CD4-positive, alpha-beta T cell treated with Interferon gamma for 1 hour (primary cell): ENCODE results near the gene NHLRC1.

Experiments
- DNase-seq: peaks from one replicate; pipeline ENCODE4 v3.0.0-alpha.2; 2020

The NHLRC1 gene

DNA sequence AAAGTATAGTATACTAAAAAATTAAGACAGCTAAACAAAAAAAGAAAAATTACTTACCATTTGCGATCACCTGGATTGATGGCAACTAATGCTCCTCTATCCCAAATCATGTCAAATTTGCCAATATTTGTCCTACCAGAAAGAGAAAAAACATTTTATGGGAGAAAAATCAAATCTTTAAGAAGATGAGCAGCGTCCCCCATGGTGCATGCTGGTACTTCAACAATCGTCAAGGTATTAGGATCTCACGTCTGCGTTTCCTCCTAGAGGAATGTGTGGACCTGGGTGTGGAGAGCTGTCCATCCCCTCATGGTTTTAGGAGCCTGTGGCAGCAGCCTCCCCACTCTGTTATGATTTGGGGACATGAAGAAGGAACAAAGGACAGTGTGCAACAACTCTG is 16.4 kb upstream of the NHLRC1 start:
- no peak for DNase-seq

DNA sequence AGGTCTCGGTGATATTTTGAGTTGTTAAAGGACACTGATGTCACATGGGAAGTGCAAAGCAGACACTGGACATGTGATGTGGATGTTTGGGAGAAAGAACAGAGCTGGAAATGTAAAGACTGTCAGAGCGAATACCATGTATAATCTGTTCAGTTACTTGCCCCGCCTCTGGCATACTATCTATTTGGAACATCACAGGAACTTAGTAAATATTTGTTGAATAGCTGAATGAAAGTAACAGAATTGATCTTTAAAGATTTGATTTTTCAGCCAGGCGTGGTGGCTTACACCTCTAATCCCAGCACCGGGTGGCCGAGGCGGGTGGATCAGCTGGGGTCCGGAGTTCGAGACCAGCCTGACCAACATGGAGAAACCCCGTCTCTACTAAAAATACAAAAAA is 13.8 kb upstream of the NHLRC1 start:
- DNase-seq = no peak

DNA sequence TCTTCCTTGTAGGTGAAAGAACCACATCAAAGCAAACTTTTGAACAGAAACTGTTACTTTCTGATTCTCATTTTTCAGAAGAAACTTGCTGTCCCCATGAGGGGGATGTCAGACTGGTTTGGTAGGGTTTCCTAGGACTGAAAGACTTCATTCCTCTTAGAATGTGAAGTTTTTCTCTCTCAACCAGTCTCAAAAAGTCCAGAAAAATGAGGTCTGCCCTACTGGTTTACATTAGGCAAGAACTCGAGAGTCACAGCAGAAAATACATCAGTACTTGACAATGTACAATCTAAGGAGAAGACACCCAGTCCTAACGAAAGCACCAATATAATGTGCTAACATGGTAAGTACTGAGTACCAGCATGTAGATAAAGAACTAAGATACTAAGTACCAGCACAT is 12.7 kb upstream of the NHLRC1 start:
- no peak for DNase-seq

DNA sequence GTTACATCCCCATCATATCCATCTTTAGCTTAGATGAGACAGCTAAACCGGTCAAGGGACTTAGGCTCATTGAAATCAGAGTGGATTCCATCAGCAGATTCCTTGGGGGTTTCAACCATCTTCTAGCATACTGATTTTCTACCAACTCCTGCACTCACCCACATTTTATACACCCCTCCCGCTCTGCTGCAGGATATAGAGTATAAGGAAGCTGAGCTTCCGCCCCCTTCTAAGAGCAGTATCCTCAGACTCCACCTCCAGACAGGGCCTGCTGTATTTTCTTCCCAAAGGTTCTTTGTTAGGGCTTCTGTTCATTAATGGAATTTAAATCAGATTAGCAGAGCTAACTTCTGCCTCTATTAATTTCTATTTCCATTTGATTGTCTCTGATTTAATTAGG is 9.9 kb upstream of the NHLRC1 start:
- DNase-seq = no peak

DNA sequence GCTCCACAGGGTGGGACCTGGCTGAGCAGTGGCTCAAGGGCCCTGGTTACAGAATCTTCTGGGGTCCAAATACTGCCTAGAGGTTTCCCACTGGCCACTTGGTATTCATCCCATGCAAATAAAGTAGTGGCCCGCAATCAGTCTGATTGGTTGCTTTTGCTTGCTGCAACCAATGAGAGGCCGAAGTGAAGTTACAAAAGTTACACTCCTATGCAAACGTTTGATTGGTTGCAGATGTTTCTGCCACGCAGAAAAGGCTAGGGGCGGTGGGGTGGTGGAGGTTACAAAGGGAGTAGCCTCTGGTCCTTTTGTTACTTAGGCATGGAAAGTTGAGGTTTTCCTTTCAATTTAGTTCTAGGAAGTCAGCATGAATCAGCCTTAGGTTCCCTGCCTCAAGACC is 3.6 kb upstream of the NHLRC1 start:
- no peak for DNase-seq

DNA sequence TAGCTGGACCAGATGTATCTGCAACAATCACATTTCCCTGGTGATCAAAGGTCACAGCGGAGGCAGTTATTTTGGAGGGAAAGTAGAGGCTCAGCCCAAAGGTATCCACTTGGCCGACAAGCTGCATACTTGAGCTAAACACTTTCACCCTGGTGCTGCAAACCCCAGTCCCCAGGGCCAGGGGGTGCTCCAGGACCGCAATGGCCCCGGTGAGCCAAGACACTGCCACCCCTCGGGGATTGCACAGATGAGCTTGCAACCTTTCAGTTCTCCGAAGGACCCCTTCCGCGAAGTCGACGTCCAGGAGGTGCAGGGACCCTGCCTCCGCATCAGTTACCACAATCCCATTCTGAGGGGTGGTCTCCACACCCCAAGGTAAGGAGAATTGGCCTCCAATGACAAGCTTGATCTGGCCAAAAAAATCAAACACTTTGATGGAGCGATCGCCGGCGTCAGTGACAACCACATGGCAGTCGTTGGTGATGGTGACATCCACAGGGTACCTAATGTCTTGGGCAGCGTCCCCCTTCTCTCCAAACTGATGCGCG is 823 bp downstream of the NHLRC1 start:
- no peak for DNase-seq

DNA sequence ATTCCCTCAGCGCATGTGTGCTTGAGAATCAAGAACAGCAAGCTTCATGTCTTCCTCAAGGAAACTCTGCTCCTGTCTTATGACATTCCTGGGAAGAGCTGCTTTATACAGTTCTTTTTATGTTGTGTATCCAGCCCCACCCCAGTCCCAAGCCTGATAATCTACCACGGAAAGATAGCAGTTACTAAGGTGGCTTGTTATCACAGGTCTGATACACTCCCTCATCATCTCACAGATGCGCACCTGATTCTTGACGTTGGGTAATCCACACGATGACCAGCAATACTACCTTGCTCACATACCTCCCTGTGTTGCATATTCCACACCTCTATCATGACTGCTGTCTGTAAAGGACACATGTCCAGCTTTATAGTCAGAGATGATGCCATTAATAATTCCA is 3.2 kb downstream of the NHLRC1 start:
- no peak for DNase-seq

DNA sequence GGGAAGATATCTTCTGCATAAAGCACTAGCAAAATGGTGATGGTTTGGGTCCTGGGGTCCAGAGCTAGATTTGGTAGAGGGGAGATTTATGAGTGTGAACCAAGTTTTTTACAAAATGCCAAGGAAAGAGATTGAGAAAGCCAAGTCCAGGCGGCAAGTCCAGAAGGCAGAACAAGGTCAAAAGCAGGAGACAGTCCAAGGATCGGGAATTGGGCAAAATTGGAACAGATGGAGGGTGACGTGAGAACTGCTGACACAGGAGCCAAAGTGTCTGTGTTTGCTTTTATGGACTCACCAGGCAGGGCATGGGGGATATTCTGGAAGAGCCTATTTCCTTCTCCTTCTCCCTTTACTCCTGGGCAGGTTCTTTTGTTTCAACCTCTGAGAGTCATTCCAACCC is 4.1 kb downstream of the NHLRC1 start:
- no peak for DNase-seq

DNA sequence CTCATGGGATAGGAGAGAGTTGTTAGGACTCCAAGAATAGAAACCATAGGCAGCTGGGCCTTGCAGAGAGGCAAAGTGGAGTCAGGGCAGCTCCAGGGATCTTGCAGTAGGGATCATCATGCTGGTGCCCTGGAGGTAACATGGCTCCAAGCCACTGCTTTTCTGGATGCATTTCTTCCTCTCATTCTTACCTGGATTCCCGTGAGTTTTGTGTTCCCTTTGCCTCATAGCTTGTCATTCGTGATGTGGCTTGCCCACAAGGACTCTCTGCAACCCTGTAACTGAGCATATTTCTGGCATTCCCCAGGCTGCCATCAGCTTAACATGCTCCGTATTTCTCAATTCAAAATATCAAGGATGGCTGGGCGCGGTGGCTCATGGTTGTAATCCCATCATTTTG is 5.3 kb downstream of the NHLRC1 start:
- DNase-seq = no peak

DNA sequence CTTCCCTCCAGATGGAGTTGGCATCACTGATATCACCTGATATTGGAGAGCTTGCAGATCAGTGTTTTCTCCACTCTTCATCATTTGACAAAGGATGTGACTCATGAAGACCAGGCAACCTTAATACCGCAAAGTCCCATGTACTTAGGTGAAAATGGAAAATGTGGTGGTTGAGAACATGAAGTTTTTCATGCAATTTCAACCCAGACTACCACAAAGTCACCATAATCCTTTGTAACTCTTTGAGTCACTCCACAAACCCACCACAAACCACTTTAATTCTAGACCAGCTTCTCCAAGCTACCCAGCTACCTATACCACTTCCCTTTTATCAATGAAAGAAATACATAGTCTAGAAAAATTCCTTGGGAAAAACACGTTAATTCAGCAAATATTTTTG is 7.1 kb downstream of the NHLRC1 start:
- DNase-seq = no peak

DNA sequence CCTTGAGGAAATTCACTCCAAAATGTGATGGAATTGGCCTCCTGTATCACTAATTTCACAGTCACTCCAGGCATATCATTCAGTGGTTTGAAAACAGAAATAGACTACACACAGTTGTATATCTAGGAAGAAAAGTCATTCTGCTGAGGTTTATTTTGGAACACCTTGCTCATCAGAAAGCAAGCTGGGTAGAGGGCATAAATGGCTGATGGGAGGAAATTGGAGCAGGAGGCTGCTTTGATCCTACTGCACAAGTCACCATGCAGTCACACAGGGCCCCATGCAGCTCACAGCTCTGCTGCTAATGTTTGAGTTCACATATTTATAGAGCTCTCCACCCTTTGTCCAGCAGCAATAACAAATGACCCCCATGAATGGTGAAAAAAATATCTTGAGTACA is 12.3 kb downstream of the NHLRC1 start:
- no peak for DNase-seq

DNA sequence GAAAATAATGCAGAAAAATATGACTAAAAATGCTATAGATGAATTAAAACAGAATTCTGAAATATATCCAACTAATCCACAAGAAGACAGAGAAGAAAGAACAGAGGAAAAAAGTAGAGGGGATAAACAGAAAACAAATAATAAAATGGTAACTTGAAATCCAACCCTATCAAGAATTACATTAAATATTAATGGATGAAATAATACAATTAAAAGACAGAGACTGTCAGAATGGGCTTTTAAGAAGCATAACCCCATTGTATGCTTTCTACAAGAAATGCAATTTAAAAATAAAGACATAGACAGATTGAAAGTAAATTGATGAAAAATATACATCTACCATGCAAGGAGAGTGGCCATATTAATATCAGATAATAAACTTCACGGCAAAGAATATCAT is 15.4 kb downstream of the NHLRC1 start:
- no peak for DNase-seq

DNA sequence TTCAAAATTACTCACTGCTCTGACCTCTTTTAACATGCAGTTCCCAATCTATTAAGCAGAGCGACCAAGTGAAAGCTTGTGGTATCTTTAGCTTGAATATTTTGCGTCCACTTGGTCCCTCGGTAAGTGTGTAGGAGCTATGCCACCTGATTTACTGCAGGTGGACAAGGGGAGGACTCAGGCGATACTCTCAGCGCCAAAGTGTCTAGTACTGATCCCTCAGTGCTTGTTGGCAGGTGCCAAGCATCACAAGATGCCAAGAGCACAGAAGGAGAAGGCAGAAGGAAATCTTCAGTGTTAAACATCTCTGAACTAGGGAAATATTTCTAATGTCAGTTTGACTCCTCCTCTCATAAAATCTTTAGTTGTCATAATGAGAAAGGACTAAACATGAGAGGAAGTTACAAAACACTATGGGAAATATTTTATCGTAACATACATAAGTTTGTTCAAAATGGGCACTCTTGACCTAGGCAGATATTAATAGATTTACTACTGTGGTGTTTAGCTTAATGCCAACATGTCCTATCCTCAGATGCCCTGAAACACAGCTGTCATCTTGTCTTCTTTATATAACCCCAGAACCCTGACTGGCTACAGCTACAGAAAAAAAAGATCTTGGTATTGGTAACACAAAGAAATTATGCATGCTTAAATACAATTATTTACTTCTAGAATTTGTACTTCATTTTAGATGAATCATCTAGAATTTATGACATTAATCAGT is 19.5 kb downstream of the NHLRC1 start:
- no peak for DNase-seq

DNA sequence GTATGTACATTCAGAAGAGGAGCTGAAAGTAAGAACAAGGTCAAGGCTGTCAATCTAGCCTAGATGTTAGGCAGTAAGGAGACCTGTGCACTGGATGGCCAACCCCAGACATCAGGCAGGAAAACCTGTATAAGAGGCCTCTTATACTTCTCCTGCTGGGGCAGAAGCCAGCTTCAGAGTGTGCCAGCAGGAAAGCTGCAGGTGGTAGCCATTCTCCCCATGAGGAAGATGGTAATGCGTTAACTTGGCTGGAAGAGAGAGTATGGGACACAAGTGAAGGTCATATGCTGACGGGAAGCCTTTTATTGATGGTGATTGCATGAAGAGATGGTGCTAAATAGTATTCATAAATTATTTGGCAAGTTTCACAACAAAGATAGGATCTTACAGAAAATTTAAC is 20.6 kb downstream of the NHLRC1 start:
- no peak for DNase-seq

DNA sequence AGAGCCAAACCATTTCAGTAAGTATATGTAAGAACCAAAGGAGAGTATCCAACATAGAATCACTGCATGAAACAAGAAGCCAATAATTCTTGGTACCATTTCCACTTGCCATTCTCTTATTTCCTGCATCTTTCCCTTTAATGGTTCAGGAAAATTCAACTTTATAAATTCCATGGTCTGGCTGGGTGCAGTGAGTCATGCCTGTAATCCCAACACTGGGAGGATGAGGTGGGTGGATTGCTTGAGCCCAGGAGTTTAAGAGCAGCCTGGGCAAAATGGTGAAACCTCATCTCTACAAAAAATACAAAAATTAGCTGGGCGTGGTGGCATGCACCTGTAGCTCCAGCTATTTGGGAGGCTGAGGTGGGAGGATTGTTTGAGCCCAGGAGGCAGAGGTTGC is 21.2 kb downstream of the NHLRC1 start:
- no peak for DNase-seq

DNA sequence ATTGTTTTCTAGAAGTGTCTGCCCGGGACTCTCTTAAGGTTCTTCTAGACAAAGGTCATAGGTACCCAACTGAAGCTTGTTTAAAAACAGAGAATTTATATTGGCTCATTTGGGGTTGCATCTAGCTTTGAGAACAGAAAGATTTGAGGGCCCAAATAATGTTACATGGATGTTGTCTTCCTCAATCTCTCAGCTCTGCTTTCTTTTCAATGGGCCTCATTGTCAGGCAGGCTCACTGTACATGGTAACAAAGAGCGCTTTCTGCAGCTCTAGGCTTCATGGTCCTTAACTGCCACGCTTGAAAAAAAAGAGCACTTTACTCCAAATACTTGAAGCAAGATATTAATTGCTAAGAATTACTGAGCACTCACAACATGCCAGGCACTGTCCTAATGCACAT is 22.2 kb downstream of the NHLRC1 start:
- DNase-seq = no peak

DNA sequence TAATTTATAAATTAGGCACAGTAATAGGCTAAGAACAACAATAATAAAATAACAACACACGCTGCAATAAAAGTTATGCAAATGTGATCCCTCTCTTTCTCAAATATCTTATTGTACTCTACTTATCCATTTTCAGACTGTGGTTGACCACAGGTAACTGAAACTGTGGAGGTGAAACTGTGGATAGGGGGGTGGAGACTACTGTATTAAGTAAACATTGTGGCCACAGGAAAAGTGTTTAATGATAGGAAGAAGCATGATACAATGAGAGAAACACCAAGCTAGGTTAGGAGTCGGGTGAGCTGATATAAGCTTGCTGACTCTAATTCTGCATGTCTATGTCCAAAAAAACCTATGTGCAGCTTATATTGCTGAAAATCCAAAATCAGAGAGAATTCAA is 23.0 kb downstream of the NHLRC1 start:
- no peak for DNase-seq

DNA sequence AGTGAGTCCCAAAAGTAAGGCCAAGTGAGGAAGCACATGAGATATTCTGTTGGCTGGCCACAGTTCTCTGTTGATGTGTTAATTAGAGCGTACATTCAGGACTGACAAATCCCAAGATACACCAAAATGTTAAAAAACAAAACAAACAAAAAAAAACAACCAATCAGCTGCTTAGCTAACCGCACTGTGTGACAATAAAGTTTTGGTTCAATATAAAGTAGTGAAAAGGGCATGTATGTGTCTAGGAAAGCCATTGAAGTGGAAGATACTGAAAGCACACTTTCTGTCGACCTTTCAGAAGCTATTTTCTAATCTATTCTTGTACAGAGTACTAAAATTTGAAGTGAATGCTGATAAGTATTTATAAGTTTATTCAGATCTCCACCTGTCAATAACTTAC is 26.1 kb downstream of the NHLRC1 start:
- no peak for DNase-seq

DNA sequence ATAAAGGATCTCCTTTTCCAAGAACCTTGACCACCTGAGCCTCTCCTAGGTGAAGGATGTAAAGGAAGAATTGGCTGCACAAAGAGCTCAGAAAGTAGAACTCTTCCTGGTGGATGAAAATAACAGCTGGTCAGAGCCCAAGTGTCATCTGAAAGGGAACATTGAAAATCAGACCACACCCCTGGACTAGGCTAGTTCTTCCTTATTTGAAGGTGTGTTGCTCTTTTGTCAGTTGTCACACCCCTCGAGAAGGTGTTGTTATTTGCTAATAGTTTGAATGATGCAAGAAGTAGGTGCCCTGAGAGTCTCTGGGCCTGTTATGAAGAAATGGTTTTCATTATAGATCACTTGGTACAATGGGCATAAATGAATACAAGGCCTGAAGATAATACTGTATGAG is 31.1 kb downstream of the NHLRC1 start:
- DNase-seq = no peak

DNA sequence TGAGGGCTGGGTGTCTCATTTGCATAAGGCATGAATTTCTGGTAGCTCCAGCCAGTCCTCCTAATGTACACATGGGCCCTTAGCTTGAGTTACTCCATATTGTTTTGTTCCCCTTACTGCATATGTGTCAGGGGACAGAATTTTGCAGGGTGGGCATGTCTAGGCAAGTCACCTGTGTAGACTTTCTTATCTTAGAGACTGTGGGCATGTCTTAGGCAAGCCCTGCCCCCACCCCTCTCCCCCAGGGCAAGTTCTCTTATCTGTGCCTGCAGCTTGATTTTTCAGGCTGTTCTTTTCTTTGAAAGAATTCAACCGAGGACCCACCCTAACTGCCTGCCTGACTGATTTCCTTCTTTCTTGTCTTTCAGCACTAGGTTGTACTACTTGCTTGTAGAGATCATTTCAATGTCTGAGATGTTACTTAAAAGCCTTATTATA is 32.1 kb downstream of the NHLRC1 start:
- no peak for DNase-seq

DNA sequence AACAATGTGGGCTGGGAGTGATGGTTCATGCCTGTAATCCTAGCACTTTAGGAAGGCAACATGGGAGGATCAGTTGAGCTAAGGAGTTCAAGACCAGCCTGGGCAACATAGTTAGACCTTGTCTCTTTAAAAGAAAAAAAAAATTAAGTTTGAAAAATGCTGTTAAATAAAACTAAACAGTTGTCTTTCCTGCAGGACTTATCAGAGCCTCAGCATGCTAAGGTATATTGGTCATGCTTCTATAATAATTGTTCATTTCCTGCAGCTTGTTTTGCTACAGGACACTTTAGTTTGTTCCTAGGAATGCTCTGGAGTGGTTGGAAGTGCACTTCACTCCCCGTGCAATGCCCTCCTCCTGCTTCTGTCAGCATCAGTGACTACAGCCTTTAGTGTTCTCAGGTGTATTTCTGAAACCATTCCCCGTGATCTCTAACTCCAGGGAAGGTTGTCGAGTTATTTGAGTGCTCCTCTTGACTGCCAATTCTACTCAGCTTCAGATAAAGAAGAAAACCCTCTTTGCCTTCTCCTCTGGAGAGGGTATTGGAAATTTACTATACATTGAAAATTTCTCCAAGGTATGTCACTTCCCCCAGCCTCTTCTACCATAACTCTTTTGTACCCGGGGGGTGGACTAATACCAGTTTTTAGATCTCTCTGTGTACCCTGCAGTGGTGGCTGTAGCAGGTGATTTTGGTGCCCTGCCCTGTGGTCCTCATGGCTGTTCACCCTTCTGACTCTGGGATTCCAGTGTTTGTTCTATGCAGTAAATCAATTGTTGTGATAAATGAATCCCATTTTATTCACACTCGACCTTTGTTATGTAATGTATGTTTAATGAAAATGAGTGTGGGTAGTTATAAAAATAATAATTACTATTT is 33.8 kb downstream of the NHLRC1 start:
- no peak for DNase-seq

DNA sequence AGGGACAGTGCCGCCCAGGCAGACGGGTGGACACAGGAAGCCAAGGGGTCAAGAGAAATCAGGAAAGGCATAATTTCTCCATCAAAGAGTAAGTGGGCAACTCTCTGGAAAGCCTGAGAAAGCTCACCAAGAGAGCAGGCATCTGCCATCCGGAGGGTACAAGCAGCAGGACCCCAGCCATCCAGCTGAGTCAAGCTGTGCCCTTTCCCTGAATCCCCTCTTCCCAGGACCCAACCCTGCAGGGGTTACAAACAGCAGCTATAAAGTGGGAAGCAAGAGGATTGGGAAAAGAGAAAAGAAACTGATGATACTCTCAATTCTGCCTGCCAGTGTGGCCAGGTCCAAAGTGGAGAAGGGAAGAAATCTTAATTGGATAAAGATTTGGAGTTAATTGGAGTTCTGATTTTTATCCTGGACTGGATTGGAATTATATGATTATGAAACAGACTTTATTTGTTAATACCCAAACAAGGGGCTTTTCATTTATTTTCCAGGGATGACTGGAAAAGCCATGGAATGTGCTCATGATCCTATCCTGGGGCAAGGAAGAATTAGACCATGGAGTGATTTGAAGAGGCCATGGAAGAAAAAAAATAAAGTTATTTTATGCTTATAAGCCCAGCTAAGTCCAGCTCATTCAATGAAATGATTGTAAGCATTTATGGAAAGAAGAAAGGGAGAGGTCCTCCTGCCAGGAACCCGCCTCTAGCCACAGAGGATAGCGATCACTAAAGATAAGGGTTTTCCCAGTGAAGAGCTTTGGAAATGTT is 34.9 kb downstream of the NHLRC1 start:
- no peak for DNase-seq

DNA sequence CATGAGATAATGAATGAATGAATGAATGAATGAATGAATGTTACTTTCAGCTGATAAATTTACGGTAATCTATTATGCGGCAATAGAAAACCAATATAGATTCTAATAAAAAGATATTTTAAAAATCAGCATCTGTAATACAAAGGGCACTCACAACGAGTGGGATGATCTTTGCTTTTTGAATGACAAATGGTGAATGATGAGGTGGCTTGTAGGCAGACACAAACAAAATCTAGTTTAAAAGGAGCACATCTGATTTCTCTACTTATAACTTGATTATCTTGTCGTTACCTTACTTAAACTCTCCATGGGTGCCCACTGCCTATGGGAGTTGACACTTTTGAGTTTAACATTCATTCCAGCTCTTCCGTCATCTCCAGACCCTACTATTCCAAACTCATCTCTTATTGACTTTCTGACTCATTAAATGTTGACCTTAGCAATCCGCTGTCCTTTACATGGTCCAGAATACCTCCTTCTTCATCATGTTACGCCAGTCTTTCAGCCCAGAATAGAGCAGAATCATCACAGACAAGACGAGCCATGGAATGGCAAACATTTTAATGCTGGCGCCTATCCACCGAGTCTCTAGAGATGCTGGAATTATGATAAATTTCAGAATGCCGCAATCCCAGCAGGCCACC is 41.3 kb downstream of the NHLRC1 start:
- no peak for DNase-seq
